ENCODE results near the gene TPM2.

The TPM2 gene

GRCh38 chr9:35682051-35682450 is 7.7 kb downstream of the TPM2 start:
- no peak overlapping the region for H3K4me3 ChIP-seq (ENCODE audit: low read depth, low read length)

GRCh38 chr9:35681341-35682002 is 8.3 kb downstream of the TPM2 start:
- TF ChIP-seq CTCF (IDR thresholded peaks at IDR 0.05; ENCODE audit: low read depth, low read length): no peak
- Histone ChIP-seq H3K27me3 (ENCODE audit: insufficient read depth, low read depth, severe bottlenecking) (no peaks in the 10 kb centered on the region), H3K9me3 (ENCODE audit: severe bottlenecking) (no peaks in the 10 kb centered on the region), H3K27ac (no peak overlapping the region), H3K36me3 (no peaks in the 10 kb centered on the region), H3K4me3 (ENCODE audit: low read depth, low read length) (no peak overlapping the region)
- DNase-seq: no peak

More at GRCh38 chr9:35682051-35682450, 7.7 kb downstream of the TPM2 start:
- no peaks in the 10 kb centered on the region for H3K36me3 ChIP-seq
- no peak for DNase-seq
- no peak overlapping the region for H3K27ac ChIP-seq
- no peaks in the 10 kb centered on the region for H3K9me3 ChIP-seq (ENCODE audit: severe bottlenecking)
- no peaks in the 10 kb centered on the region for H3K27me3 ChIP-seq (ENCODE audit: insufficient read depth, low read depth, severe bottlenecking)
- TF ChIP-seq CTCF (IDR thresholded peaks at IDR 0.05; ENCODE audit: low read depth, low read length): no peak

GRCh38 chr9:35680331-35681105 is 9.2 kb downstream of the TPM2 start:
- no peaks in the 10 kb centered on the region for H3K36me3 ChIP-seq
- no peaks in the 10 kb centered on the region for H3K27me3 ChIP-seq (ENCODE audit: insufficient read depth, low read depth, severe bottlenecking)
- TF ChIP-seq CTCF (IDR thresholded peaks at IDR 0.05; ENCODE audit: low read depth, low read length): no peak
- no peak overlapping the region for H3K4me3 ChIP-seq (ENCODE audit: low read depth, low read length)
- H3K27ac ChIP-seq: no peak overlapping the region
- DNase-seq: no peak
- no peaks in the 10 kb centered on the region for H3K9me3 ChIP-seq (ENCODE audit: severe bottlenecking)

GRCh38 chr9:35679766-35680330 is 9.9 kb downstream of the TPM2 start:
- Histone ChIP-seq H3K36me3 (no peaks in the 10 kb centered on the region), H3K4me3 (ENCODE audit: low read depth, low read length) (no peak overlapping the region), H3K9me3 (ENCODE audit: severe bottlenecking) (no peaks in the 10 kb centered on the region), H3K27me3 (ENCODE audit: insufficient read depth, low read depth, severe bottlenecking) (no peaks in the 10 kb centered on the region), H3K27ac (no peak overlapping the region)
- DNase-seq: no peak
- no peak for TF ChIP-seq CTCF (IDR thresholded peaks at IDR 0.05; ENCODE audit: low read depth, low read length)

- Histone ChIP-seq H3K36me3 (no peaks in the 10 kb centered on the region), H3K9me3 (ENCODE audit: severe bottlenecking) (no peaks in the 10 kb centered on the region), H3K27me3 (ENCODE audit: insufficient read depth, low read depth, severe bottlenecking) (no peaks in the 10 kb centered on the region), H3K4me3 (ENCODE audit: low read depth, low read length) (no peak overlapping the region), H3K27ac (no peak overlapping the region)
- DNase-seq: no peak
- TF ChIP-seq CTCF (IDR thresholded peaks at IDR 0.05; ENCODE audit: low read depth, low read length): no peak
Measured at GRCh38 chr9:35679091-35679490, 10.6 kb downstream of the TPM2 start.
